DMS53 treated with DMSO at 0.1 percent for 48 hours (cell line): ENCODE results near the gene TEX101.
A peak's percentile ranks its signal among the peaks of the same experiment; 100 is the strongest.
"Not testable (repeated sequence)": the region's sequence is repeated elsewhere in the genome, so short reads cannot be mapped to it uniquely, and the experiment has no call there.

ENCODE experiments used
- DNase-seq: peaks from one replicate; lab custom pipeline; 2025; ENCODE audit not compliant: unreplicated experiment; lab: John Stamatoyannopoulos, UW

Gene TEX101

GRCh38 chr19:43414554-43414953 is at the start of gene TEX101:
Gene TEX101 (plus strand): TSS chr19:43414890. CDS start chr19:43415920, 1,030 bp downstream.
- DNase-seq: no peak

DNA sequence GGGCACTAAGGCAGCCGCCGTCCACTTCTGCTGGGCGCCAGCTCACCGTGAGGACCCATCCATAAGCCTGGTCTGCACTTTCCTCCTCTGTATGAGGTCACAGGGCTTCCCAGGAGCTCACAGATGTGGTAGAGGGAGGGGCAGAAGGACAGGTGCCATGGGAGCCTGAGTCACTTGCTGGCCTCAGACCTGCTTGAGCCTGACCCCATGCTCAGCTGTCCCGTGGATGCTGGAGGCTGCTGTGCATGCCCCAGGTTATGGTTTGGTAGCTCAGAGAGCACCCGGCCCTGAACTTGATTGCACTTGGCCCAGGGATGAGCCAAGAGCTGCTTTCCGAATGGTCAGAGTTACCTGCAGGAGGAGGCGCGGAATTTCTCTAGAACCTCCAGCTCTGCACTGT is 49.0 kb upstream of the TEX101 start:
- DNase-seq: not testable (repeated sequence)

GRCh38 chr19:43367822-43368221 is 46.9 kb upstream of the TEX101 start:
- no peak for DNase-seq

- peak; percentile 37 for DNase-seq
Measured at GRCh38 chr19:43368897-43369296, 45.8 kb upstream of the TEX101 start.

GRCh38 chr19:43371909-43372308 is 42.8 kb upstream of the TEX101 start:
- no peak for DNase-seq

- DNase-seq: no peak
Measured at GRCh38 chr19:43372462-43372861, 42.2 kb upstream of the TEX101 start.

GRCh38 chr19:43377624-43378023 is 37.1 kb upstream of the TEX101 start:
- not testable (repeated sequence) for DNase-seq

DNA sequence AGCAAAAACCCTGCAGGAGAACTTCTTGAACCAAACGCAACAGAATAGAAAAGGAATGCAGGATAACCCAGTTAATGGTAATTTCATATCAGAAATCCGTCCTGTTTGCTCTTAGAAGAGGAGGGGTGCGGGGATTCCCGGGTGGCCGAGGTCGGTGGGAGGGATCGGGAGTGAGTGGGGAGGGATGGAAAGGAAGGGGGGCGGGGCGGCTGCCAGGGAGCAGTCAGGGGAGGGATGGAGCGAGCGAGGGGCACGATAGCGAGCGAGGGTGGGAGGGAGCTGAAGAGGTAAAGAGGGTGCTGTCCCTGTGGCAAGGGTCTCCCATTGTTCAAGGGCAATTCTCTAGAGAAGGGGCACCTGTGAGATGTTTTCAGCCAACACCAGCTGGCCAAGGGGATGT is 34.7 kb upstream of the TEX101 start:
- no peak for DNase-seq

- DNase-seq: no peak
Measured at GRCh38 chr19:43380771-43381386, 33.8 kb upstream of the TEX101 start.

- peak; percentile 1 for DNase-seq
Measured at GRCh38 chr19:43382586-43383216, 32.0 kb upstream of the TEX101 start.

- not testable (repeated sequence) for DNase-seq
Measured at GRCh38 chr19:43383254-43383653, 31.4 kb upstream of the TEX101 start.

- not testable (repeated sequence) for DNase-seq
Measured at GRCh38 chr19:43383759-43384158, 30.9 kb upstream of the TEX101 start.

- DNase-seq: peak; percentile 62
Measured at GRCh38 chr19:43390903-43391551, 23.7 kb upstream of the TEX101 start.

GRCh38 chr19:43391552-43391935 is 23.1 kb upstream of the TEX101 start:
- DNase-seq: peak; percentile 8

GRCh38 chr19:43393501-43393900 is 21.2 kb upstream of the TEX101 start:
- DNase-seq: not testable (repeated sequence)

DNA sequence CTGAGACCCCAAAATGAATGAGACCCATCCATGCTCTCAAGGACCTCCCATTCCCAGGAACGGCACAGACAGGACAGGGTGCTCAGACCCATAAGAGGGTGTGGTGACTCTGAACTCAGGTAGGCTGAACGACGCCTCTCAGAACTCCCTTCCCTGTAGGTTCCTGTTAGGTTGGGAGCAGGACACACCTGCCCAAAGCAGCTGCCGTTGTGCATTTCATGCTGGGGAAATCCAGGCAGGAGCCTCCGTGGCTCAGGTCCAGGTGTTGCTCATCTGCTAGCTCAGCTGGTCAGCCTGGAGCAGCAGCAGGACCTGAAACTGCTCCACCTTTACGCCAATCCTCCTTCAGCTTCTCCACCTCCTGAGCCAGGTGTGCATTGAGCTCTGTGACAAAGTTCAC is 19.1 kb upstream of the TEX101 start:
- peak; percentile 51 for DNase-seq

GRCh38 chr19:43406297-43406696 is 8.4 kb upstream of the TEX101 start:
- no peak for DNase-seq

DNA sequence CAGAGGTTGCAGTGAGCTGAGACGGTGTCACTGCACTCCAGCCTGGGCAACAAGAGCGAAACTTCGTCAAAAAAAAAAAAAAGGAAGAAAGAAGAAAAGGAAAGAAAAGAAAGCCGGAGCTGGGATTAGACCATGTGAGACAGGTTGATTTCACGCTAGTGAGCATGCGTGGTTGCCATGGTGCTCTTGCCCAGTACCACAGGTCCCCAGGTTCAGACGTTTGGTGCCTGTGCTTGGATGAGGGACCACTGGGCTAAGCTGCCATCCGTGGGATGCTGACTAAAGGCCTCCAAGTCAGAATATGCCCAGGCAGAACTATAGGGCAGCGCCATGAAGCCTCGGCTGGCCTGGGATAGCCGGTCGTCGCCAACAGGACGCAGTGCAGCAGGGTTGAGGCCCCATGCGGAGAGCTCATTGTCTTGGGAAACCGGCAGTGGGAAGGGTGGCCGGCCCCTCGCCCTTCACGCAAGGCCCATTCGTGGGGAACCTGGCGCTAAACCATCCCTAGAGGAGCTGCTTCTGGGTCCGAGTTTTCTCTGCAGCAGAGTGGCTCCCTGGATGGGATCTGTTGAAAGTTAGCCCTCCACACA is 7.2 kb upstream of the TEX101 start:
- DNase-seq: no peak

- no peak for DNase-seq
Measured at GRCh38 chr19:43408043-43408442, 6.6 kb upstream of the TEX101 start.

DNA sequence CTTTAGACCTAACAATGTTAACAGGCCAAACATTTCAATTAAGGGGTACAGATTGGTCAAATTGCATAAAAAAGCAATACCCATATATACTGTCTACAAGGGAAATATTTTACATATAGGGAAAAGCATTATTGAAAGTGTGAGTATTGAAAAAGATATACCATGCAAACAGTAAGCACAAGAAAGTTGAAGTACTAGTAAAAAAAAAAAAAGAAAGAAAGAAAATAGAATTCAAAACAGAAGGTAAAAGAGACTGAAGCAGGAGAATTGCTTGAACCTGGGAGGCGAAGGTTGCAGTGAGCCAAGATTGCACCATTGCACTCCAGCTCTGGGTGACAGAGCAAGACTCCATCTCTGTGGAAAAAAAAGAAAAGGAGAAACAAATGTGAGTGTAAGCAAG is 5.3 kb upstream of the TEX101 start:
- DNase-seq: no peak

DNA sequence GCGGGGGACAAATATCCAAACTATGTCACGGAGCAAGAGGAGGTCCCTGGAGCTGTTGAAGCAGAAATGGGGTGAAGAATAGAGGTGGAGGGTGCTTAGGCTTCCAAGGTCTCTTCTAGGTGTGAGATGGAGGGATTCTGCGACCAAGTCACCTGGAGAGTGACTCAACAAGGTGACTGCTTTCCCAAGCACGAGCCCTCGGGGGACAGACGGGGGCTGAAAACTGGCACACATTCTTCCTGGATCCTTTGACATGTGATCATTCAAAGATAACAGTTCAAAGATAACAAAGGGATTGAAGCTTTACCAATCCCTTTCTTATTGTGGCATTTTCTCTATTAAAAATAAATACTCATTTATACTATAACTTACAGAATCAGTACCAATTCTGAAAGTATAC is 2.2 kb upstream of the TEX101 start:
- no peak for DNase-seq
